ENCODE results near the gene TBCK.

TBCK gene

GRCh38 chr4:105994061-105994460 lies 321.9 kb downstream of the TBCK start:
- DNase-seq (ENCODE audit: low read depth, low spot score) = no peak

DNA sequence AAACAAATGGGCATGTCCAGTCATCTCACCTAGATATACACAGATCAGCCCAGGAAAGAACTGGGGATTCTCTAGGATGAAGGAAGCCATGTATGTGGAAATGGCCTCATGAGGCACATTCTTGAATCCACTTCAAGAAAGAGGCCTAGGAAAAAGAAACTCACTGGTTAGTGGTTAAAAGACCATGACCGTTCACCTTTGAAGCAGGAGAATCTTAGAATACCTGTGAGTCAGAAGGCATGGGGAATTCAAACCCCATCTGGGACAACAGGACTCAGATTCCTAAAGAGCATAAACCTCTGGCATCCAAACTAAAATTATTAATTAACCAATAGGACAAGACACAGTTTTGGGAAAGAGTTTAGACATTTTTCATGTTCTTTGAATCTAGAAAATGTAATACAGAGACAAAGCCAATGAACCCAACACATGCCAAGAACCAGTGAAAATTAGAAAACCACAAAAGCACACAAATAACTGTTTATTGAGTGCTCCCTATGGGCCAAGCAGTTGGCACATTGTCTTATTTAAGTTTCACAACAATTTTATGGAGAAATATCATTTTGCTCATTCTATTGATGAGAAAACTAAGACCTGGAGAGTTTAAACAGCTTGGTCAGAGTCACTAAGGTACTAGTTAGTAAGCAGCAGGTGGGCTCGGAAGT lies 323.2 kb downstream of the TBCK start:
- DNase-seq (ENCODE audit: low read depth, low spot score) = no peak

DNA sequence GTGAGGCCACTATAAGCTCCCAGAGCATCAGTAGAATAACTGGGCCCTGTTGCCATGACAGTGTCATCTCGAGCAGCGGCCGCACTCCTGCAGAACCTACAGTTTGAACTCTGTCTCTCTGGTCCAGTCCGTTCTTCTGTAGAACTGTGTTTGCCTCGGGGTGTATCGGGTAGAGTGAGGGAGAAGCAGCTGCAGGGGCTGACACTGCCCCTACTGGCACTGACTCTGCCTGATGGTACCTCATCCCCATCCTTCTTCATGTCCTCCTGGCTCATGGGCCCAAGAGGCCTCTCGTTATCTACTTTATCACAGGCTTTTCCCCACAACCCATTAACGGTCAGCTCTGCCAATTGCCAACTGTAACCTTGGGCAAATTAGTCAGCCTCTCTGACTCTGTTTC lies 324.3 kb downstream of the TBCK start:
- DNase-seq (ENCODE audit: low read depth, low spot score) = no peak

Measured in iPS DF 19.7 (cell line).